GM12873 (cell line): ENCODE data around the gene TOGARAM2.

ENCODE experiments used
- TF ChIP-seq, protein P1 (sequence below): IDR thresholded peaks from 2 replicates; pipeline ENCODE4 v1.5.1; 2012; ENCODE audit warnings: low read depth, mild to moderate bottlenecking, moderate library complexity, low read length, control low read depth; ENCODE audit not compliant: insufficient read depth; ENCODE audit errors: missing control alignments

Gene TOGARAM2

DNA sequence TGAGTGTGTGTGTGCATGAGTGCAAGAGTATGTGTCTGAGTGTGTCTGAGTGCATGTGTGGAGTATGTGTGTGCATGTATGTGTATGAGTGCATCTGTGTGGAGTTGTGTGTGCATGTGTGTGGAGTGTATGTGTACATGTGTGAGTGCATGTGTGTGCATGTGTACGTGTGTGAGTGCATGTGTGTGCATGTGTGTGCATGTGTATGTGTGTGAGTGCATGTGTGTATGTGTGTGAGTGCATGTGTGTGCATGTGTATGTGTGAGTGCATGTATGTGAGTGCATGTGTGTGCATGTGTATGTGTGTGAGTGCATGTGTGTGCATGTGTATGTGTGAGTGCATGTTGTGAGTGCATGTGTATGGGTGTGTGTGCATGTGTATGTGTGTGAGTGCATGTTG lies 23.7 kb downstream of the TOGARAM2 start:
- TF ChIP-seq, protein P1, sequence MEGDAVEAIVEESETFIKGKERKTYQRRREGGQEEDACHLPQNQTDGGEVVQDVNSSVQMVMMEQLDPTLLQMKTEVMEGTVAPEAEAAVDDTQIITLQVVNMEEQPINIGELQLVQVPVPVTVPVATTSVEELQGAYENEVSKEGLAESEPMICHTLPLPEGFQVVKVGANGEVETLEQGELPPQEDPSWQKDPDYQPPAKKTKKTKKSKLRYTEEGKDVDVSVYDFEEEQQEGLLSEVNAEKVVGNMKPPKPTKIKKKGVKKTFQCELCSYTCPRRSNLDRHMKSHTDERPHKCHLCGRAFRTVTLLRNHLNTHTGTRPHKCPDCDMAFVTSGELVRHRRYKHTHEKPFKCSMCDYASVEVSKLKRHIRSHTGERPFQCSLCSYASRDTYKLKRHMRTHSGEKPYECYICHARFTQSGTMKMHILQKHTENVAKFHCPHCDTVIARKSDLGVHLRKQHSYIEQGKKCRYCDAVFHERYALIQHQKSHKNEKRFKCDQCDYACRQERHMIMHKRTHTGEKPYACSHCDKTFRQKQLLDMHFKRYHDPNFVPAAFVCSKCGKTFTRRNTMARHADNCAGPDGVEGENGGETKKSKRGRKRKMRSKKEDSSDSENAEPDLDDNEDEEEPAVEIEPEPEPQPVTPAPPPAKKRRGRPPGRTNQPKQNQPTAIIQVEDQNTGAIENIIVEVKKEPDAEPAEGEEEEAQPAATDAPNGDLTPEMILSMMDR = no peak

DNA sequence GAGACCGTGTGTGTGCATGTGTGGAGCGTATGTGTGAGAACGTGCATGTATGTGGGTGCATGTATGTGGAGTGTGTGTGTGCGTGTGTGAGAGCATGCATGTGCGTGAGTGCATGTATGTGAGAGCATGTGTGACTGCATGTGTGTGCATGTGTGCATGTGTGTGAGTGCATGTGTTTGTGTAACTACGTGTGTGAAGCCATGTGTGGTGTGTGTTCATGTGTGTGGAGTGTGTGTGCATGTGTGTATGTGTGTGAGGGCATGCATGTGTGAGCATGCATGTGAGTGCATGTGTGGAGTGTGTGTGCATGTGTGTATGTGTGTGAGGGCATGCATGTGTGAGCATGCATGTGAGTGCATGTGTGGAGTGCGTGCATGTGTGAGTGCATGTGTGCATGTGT lies 24.2 kb downstream of the TOGARAM2 start:
- TF ChIP-seq, protein P1 = no peak

DNA sequence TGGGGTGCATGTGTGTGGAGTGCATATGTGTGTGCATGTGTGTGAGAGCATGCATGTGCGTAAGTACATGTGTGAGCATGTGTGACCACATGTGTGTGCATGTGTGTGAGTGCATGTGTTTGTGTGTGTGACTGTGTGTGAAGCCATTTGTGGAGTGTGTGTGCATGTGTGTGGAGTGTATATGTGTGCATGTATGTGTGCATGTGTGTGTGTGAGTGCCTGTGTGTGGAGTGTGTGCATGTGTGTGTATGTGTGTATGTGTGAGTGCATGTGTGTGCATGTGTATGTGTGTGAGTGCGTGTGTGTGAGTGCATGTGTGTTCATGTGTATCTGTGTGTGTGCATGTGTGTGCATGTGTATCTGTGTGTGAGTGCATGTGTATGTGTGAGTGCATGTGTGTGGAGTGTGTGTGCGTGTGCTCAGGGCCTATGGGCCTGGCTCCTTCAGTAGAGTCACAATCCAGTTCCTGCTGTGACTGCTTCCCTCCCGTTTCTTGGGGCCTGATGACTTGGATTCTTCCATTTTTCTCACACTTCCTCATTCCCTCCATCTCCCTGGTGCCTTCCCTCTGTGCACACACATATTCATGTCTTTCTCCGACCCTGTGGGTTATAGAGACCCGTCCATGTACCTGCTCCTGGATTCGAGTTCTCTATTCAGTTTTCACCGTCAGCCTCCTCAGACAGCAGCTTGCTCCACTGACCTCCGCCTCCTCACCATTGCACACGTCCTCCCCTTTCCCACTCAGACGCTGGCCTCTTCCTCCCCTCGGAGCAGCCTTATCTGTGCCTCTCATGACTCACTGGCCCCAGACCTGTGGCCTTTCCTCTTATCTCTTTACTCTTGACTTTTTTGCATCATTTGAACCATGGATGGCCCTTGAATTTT lies 25.2 kb downstream of the TOGARAM2 start:
- TF ChIP-seq, protein P1 = no peak

DNA sequence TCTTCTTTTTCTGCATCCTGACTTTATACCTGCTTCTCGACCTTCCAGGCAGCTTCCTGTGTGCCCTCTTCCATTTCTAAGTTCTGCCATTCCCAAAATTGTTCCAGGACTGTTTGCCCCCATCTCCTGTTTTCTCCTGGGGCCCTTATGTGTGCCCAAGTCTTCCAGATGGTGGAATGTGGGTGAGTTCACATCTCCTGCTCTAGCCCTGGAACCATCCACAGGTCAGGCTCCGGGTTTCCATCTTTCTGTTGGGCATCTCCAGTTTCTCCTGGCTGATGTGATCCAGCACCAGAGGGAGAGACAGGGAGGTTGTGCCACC lies 25.8 kb downstream of the TOGARAM2 start:
- TF ChIP-seq, protein P1 = no peak

DNA sequence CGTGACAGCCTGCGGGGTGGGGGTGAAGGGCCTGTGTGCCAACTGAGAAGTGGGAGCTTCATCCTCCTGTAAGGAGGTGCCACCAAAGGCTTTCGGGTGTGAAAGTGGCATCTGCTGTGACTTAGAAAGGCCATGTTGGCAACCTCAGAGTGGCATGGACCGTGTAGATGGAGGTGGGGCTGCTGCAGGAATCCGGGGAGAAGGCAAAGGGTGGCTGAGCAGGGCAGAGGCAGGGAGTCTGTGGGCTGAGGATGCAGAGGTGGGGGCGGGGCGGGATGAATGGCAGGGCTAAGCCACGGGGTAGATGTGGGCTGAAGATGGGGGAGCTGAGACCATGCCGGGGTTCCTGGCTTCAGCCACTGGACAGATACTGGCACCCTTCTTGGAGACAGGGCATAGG lies 28.2 kb downstream of the TOGARAM2 start:
- TF ChIP-seq, protein P1 = no peak

DNA sequence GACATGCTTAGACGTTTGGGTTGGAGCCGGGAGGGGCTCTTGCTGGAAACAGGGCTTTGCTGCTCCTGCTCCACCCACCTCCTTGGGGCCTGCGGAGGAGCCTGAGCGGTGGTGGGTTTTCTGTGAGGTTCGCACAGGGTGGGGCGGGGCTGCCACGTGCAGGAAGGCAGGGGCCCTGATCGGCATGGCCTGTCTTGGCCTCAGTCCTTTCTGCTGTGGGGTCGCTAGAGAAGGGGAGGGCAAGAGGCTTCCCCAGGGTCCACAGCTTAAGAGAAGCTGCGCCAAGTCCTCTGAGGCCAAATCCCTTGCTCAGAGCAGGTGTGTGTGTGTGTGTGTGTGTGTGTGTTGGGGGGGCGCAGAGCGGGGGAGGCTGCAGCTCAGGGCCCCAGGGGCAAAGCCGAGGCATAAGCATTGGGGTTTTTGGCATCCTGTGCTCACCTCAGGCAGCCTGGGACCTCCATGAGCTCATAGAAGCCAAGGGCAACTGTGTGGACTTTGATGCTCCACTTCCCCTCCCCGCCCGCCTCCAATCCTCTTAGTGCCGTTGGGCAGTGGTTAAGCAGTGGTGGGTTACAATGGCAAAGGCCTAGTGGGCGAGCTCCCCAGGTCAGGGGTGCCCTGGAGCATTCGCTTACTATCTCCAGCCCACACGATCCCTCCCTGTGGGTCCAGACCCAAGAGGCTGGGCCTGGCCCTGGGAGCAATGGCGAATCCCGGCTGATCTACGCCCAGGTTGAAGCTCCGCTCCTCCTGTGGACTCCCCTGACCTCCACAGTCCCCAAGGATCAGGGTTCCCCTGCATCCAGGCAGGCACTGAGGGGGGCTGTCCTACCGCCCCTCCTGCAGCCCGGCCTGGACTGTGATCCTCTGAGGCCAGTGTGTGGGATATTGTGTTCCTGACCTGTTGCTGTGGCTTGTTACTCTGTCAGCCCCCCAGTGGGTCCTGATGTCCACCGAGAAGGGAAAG lies 28.9 kb downstream of the TOGARAM2 start:
- TF ChIP-seq, protein P1 = no peak

DNA sequence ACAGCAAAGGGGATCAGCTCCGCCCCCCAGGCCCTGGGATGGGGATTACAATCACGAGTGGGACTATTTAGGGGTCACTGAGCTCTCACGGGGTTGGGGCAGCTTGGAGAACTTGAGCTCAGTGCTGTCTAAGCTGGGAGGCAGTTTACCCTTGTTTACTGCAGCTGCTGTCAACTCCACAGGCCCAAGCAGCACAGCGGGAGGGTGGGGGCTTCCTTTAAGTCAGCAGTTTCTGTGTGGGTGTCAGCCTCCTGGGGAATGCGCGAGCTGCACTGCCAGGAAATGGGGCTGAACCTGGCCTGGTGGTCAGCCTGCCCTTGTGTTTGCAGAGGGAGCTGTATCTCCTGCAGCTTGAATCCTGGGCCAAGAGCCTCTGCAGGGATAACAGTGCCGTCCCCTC lies 29.8 kb downstream of the TOGARAM2 start:
- TF ChIP-seq, protein P1 = no peak
